Measurements from ENCODE around the gene FBXL13.
A peak's percentile ranks its signal among the peaks of the same experiment; 100 is the strongest.
"Not testable (repeated sequence)": the region's sequence is repeated elsewhere in the genome, so short reads cannot be mapped to it uniquely, and the experiment has no call there.

FBXL13 gene

DNA sequence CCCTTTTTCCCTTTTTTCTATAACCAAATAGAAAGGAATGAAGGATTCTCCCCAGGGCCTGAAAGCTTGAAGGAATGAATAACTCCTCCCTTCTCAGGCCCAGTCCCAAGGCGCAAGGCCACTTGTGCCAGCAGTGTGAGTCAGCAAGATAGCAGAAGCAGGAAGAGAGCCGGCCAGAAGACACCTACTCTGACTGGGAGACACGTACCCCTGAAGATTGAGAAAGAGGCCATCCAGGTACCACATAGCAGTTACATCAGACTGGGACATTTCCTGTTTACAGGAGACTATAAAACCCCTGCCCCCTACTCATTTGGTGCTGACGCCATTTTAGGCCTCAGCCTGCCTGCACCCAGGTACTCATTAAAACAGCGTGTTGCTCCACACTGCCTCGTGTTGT lies 96.3 kb downstream of the FBXL13 start:
- no peak for DNase-seq

DNA sequence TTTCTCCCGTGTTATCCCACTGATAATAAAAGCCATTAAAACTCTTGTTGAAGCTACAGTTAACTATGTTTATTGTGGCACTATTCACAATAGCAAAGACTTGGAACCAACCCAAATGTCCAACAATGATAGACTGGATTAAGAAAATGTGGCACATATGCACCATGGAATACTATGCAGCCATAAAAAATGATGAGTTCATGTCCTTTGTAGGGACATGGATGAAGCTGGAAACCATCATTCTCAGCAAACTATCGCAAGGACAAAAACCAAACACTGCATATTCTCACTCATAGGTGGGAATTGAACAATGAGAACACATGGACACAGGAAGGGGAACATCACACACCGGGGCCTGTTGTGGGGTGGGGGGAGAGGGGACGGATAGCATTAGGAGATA lies 97.0 kb downstream of the FBXL13 start:
- DNase-seq, result not testable (repeated sequence)

DNA sequence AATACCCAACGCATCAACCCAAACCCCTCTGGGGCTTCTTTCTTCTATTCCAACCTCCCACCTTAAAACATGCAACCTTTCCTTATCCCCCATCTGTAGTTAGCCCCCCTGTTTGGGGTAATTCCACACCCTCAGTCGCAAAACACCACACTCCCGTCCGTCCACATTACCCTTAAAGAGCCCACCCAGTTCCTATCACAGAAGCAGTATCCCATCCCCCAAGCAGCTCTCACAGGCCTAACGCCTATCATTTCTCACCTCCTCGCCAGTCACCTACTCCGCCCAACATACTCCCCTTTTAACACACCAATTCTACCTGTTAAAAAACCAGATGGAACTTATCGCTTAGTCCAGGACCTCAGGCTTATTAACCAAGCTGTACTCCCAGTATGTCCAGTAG lies 98.1 kb downstream of the FBXL13 start:
- no peak for DNase-seq

DNA sequence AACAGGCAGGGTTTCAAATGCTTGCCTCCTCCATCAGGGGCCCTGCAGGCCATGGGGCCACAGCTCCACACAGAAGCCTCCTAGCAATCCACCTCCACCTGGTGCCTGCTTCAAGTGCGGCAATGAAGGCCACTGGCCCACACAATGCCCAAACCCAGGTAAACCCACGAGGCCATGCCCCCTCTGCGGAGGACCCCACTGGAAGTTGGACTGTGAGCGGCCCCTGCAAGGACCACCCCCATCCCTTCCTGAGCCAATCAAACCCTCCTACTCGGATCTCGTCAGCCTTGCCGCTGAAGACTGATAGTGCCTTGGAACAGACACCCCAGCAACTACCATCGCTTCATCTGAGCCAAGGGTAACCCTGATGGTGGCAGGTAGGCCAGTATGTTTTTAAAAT lies 98.7 kb downstream of the FBXL13 start:
- no peak for DNase-seq

DNA sequence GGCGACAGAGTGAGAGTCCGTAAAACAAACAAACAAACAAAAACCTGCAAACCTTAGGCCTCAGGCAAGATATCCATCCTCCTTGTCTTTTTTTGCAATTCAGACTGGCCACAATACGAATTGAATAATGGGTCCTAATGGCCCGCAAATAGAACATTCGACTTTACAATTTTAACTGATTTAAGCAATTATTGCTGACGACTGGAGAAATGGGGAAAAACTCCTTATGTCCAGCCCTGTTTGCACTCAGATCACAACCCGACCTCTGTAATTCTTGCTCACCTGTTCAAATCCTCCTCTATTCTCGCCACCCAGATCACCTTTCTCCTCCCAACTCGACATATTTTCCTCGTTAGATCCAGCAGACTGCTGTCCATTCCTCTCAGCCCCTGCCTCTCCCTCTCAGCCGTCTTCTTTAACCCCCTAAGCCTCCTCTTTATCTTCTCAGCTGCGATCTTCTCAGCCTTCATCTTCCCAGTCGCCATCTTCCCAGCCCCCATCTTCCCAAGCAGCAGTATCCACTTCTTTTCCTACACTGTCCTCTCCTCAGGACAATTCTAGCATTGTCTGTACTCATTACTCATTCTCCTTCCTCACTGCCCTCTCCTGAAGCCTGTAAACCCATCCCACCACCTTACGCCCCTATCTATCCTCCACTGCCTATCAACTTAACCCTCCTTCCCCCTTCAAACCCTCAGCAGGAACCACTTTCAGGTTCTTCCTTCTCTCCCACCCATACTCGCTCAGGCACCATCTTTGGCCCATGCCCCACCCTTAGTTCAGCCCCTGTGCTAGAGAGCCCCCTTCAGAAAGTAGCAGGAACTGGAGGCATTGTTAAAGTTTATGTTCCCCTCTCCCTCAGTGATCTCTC lies 100.0 kb downstream of the FBXL13 start:
- DNase-seq, result no peak

DNA sequence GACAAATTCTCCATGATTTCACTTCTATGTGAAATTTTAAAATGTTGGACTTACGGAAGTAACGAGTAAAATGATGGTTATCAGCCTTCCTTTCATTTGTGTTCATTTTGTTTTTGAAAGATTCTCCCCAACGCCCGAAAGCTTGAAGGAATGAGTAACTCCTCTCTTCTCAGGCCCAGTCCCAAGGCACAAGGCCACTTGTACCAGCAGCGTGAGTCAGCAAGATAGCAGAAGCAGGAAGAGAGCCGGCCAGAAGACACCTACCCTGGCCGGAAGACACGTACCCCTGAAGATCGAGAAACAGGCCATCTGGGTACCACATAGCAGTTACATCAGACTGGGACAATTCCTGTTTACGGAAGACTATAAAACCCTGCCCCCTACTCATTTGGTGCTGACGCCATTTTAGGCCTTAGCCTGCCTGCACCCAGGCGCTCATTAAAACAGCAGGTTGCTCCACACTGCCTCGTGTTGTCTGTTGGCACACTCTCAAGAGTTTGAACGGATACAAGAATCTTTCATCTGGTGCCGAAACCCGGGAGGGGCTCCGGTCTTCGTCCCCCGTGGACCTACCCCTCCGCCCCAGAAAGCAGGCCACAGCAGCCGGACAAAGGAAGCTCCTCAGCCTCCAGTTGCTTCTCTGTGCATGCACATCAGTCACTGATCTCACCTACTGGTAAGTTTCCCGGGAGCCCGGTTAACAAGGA lies 101.3 kb downstream of the FBXL13 start:
- no peak for DNase-seq

DNA sequence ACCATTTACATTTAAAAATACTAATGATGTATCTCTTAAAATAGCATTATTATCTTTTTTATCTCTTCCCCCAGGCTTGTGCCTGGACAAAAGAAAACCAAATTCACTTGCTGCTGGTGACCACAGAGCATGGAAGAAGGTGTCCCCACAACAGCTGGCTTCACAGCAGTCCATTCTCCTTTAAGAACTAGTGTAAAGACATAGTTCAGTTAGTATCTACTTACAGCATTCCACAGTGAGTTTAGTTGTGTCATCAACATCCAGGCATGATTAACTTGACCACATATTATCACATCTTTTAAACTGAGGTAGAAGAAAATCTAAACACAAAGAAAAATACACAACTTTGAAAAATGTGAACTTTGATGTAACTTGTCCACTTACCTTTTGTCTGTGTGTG lies 106.8 kb downstream of the FBXL13 start:
- DNase-seq, result no peak

- DNase-seq, result no peak
Observed at GRCh38 chr7:102966465-102966864, 108.1 kb downstream of the FBXL13 start.

DNA sequence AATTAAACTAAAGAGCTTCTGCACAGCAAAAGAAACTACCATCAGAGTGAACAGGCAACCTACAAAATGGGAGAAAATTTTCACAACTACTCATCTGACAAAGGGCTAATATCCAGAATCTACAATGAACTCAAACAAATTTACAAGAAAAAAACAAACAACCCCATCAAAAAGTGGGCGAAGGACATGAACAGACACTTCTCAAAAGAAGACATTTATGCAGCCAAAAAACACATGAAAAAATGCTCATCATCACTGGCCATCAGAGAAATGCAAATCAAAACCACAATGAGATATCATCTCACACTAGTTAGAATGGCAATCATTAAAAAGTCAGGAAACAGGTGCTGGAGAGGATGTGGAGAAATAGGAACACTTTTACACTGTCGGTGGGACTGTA lies 112.6 kb downstream of the FBXL13 start:
- DNase-seq, result not testable (repeated sequence)

GRCh38 chr7:102958004-102958403 lies 116.6 kb downstream of the FBXL13 start:
- not testable (repeated sequence) for DNase-seq

GRCh38 chr7:102954359-102954758 lies 120.2 kb downstream of the FBXL13 start:
- DNase-seq, result not testable (repeated sequence)

DNA sequence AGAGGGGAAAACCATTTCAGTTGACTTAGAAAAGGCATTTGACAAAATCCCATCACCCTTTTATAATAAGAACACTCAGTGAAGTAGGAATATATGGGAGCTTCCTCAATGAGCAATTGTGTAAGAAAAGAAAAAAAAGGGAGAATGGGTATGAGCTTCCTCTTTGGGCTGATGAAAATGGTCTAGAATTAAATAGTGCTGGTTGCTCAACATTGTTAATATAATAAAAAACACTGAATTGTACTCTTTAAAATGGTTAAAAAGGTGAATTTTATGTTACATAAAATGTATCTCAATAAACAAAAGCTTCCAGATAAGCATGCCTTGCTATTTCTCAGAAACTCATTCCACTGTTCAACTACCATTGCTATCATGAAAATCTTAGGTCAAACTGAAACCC lies 121.2 kb downstream of the FBXL13 start:
- DNase-seq, result no peak

- DNase-seq, result no peak
Observed at GRCh38 chr7:102951839-102952238, 122.8 kb downstream of the FBXL13 start.

- no peak for DNase-seq
Observed at GRCh38 chr7:102944241-102944640, 130.4 kb downstream of the FBXL13 start.

- no peak for DNase-seq
Observed at GRCh38 chr7:102943423-102944169, 131.0 kb downstream of the FBXL13 start.

DNA sequence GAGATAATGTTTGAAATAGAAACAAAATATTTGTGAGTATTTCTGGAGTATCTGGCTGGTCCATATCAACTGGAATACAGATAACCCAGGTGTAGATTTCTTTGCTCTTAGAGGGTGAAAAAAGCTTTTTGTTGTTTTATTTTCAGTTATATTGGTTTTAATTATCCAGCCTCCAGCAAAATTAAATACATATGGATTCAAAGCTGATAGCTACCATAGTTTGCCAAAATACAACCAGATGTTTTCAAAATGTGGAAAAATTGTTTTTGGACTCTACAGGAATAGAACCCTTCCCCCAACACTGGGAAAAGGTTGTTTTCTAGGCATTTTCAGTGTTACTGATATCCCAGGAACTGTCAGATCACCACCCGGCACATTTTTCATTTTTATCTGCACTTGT lies 131.7 kb downstream of the FBXL13 start:
- no peak for DNase-seq

DNA sequence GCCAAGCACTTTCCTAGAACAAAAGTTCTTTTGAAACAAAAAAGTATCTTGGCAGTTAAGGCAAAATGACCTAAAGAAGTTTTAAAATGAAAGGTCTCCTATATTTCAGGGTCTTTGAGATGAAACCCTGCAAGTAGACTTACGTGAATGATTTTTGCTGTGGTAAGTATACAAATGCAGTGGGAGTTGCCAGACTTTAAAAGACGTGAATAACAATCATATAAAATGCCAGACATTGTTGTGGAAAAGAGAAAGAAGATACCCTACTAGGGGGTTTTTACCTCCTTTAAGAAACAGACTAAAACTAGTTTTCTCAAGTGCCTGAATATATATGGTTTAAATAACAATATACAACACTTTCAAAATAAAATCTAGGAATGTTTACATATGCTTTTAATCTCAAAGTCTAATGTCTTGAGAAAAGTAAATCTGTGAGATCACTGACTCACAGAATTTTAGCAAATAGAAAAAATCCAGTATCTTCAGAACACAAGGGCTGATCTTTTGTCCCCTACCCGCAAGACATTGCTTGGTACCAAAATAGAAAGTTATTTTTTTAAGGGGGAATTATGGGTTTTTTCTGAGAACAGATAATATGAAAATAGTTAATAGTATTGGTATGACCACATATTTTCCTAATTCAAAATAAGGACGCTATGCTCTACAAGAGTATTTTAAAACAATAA lies 132.3 kb downstream of the FBXL13 start:
- DNase-seq, result no peak

- DNase-seq, result no peak
Observed at GRCh38 chr7:102938679-102939078, 135.9 kb downstream of the FBXL13 start.

GRCh38 chr7:102935450-102936115 lies 139.0 kb downstream of the FBXL13 start:
- DNase-seq, result no peak

GRCh38 chr7:102934701-102935100 lies 139.9 kb downstream of the FBXL13 start:
- no peak for DNase-seq

GRCh38 chr7:102934239-102934638 lies 140.4 kb downstream of the FBXL13 start:
- DNase-seq, result no peak

DNA sequence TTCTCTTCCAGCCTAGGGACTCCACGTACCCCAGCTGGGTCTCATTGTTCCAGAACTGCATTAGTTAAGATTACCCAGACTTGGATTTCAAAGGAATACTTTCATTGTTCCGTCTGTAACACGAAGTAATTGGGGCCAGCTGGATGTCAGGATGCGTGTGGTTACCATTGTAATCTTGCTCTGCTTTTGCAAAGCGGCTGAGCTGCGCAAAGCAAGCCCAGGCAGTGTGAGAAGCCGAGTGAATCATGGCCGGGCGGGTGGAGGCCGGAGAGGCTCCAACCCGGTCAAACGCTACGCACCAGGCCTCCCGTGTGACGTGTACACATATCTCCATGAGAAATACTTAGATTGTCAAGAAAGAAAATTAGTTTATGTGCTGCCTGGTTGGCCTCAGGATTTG lies 140.8 kb downstream of the FBXL13 start:
- DNase-seq, result peak; percentile 79
